Stimulated activated CD8-positive, alpha-beta memory T cell treated with anti-CD3 and anti-CD28 coated beads, Interleukin-4, amount 100 ng/mL, for 1 hour (primary cell): Measurements from ENCODE around the gene GABBR2.

Source experiments
- DNase-seq, 2 donors: peaks; one replicate each; pipeline ENCODE4 v3.0.0-alpha.2; 2020; ENCODE audit warnings: low read depth in 2 of 2, low spot score in 1 of 2

The GABBR2 gene

GRCh38 chr9:98634685-98635336, 73.9 kb downstream of the GABBR2 start:
- DNase-seq, result no peak

DNA sequence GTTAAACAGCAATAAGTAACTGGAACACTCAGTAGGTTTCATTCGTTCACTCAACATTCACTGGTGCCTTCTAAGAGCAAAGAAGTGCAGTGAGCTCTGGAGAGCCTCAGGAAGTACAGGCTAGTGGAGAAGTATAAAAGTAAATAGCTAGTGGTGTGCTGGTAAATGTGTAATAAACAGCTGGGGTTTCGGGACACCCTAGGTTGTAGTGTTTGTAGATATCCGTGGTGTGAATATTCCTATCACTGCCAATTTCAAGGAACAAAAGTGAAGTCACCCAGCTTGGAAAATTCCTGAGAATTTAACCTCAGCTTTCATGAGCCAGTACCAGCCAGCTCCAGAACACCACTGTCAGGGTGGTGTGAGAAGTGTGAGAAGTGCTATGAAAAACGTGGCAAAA, 75.9 kb downstream of the GABBR2 start:
- no peak for DNase-seq

DNA sequence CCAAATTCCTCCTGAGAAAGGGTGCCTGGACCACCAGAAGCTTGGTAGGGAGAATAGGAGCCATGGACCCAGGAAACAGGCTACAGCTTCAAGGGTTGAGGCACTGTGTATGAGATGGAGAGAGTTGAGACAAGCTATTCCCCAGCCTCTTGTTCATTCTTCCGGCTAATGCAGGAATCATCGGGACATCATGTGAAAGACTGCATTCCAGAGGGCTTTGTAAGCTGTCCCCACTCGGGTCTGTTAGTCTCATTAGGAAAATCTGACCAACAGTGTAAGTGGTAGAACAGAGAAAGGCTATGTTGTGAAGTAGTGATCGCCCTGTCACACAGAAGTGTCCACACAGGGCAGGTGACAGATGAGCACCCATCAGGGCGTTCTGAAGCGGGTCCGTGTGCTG, 81.4 kb downstream of the GABBR2 start:
- no peak for DNase-seq

- no peak for DNase-seq
Observed at GRCh38 chr9:98625728-98626127, 83.0 kb downstream of the GABBR2 start.

DNA sequence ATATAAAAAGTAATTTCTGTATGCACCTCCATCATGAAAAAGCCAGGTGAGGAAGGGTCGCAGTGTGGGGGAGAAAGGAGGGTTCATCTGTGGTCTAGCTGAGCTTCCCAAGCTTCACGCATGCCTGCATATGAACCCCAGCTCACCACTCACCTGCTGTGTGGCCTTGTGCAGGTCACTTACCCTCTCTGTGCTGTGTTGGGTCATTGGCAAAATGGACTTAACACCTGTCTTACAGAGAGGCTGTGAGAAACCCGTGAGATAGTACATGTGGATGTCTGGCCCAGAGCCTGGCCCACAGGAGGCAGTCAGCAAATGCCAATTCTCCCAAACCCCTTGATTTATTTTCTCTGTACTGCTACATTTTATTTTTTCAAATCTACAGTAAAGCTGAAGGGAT, 88.9 kb downstream of the GABBR2 start:
- DNase-seq, result no peak

DNA sequence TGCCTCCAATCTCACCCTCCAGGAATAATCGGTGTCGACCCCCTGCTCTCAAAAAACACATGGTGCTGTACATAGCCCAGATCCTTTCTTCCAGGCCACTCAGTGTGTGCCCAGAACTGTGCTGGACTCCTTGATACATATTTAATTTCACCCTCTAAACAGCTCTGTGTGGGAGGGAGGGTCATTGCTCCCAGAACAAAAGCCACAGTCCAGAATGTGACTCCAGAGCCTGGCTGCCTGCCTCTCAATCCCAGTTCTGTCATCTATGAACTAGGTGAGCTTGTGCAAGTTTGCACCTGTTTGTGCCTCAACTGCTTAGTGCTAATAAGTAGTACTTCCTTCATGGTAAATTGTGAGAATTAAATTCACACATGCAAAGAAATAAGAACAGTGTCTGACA, 93.1 kb downstream of the GABBR2 start:
- DNase-seq, result no peak

- no peak for DNase-seq
Observed at GRCh38 chr9:98614941-98615340, 93.8 kb downstream of the GABBR2 start.

DNA sequence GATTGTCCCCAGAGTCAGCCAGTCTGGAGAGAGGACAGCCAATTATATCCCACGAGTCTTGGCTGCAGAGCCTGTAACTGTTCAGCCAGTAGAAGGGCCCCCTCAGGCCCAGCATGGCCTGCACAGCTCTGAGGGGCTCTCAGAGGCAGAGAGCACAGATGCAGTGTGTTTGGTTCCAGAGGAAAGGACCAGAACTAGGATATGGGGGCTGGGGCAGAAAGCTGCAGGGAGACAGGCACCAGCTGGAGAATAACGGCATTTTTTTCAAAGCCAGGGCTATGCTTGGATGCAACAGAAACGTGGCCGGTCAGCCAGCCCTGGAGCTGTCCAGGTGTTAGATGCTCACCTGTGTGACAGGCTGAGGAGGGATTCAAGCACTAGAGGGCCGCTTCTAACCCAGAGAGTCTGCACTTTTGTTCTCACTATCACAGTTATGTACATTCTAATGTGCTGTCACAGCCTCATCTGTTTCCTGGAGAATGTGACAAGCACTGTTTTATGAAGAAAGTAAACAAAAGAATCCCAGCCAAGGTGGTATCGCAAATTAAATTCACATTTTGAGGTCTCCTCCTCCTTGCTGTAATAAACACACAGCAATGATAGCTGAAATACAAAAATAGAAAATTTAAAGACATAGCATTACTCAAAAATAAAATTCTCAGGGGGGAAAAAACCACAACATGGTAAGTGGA, 96.5 kb downstream of the GABBR2 start:
- no peak for DNase-seq

DNA sequence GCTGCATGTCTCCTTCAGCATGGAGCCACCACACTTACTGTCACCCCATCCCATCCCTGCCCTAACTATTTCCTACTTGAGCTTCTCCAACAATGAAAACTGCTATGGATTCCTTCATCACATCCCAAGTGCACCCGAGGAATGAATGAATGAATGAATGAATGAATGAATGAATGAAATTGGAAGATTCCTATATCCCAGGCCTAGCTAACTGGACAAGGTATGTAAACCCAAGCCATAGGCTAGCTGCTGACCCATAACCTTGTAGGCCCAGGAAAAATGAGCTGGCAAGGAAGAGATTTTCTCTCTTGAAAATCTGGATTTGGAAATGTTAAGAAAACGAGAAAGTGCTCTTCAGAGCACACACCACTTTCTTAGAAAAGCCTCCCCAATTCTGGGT, 97.4 kb downstream of the GABBR2 start:
- no peak for DNase-seq

DNA sequence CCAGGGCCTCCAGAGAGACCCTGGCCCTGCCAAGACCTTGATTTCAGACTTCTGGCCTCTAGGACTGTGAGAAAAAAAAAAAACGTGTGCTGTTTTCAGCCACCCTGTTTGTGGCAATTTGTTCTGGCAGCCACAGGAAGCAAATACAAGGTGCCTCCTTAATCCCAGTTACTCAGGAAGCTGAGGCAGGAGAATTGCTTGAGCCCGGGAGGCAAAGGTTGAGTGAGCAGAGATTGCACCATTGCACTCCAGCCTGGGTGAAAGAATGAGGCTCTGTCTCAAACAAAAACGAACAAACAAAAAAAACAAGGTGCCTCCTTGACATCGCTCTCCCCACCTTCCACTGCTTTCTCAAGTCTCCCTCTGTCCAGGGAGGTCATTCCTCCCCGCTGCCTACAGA, 98.0 kb downstream of the GABBR2 start:
- no peak for DNase-seq

DNA sequence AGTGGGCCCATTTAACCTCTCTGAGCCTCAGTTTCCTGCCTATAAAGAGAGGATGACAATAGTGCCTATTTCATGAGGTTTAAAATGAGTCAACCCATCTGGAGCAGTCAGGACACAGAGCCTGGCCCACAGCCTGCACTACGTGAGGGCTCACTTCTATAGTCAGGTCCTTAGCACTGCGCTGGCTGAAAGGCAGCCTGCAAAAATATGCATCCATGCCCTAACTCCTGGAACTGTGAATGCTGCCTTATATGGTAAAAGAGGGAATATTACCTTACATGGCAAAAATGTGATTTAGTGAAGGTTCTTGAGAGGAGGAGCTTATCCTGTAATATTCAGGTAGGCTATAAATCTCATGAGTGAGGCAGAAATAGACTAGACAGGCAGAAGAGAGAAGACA, 98.5 kb downstream of the GABBR2 start:
- no peak for DNase-seq

- no peak for DNase-seq
Observed at GRCh38 chr9:98609646-98610045, 99.1 kb downstream of the GABBR2 start.

DNA sequence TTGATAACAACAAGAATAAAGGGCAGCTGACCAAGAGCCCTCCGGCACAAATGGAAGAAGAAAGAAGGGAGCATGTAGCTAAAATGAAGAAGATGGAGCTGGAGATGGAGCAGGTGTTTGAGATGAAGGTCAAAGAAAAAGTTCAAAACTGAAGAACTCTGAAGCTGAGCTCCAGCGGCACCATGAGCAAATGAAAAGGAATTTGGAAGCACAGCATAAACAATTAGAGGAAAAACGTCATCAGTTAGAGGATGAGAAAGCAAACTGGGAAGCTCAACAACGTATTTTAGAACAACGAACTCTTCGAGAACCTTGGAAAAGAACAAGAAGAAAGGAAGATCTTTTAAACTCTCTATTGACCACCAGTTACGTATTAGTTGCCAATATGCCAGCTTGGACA, 100.9 kb downstream of the GABBR2 start:
- DNase-seq, result no peak

DNA sequence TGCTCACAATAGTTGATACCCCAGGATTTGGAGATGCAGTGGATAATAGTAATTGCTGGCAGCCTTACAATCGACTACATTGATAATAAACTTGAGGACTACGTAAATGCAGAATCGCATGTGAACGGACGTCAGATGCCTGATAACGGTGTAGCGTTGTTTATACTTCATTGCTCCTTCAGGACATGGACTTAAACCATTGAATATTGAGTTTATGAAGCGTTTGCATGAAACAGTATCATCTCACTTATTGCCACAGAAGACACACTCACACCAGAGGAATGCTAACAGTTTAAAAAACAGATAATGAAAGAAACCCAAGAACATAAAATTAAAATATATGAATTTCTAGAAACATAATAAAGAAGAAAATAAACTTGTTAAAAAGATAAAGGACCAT, 101.6 kb downstream of the GABBR2 start:
- no peak for DNase-seq

DNA sequence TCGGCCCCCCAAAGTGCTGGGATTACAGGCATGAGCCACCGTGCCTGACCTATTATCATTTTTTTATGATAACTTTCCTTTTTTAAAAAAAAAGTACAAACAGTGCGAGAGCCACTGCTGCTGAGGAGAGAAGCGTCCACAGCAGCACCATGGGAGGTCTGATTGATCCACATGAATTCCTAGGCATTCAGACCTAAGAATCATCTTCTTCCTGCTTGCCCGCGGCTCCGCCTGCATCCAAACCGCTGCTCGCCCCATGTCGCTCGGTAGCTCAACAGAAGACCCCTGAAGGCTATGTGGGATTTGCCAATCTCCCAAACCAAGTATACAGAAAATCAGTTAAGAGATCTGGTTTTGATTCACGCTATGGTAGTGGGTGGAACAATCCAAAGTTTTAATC, 102.0 kb downstream of the GABBR2 start:
- DNase-seq, result no peak

DNA sequence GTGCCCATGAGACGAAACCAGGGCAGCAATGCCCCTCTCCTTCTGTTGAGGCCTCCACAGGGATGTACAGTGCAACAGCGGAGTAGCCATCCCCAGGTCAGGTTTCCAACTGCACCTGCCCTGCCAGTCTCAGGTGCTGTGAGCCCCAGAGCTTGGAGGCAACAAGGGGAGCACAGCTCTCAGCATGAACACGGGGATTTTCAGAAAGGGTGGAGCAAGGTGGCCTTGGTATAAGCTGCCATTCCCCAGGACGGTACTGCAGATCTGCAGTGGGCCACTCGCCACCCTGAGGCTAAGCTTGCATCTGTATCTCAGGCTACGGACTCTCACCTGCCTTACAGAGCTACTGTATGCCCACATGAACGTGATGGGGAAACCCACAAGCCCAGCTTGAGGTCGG, 103.6 kb downstream of the GABBR2 start:
- DNase-seq, result no peak

GRCh38 chr9:98603821-98604383, 104.8 kb downstream of the GABBR2 start:
- no peak for DNase-seq

DNA sequence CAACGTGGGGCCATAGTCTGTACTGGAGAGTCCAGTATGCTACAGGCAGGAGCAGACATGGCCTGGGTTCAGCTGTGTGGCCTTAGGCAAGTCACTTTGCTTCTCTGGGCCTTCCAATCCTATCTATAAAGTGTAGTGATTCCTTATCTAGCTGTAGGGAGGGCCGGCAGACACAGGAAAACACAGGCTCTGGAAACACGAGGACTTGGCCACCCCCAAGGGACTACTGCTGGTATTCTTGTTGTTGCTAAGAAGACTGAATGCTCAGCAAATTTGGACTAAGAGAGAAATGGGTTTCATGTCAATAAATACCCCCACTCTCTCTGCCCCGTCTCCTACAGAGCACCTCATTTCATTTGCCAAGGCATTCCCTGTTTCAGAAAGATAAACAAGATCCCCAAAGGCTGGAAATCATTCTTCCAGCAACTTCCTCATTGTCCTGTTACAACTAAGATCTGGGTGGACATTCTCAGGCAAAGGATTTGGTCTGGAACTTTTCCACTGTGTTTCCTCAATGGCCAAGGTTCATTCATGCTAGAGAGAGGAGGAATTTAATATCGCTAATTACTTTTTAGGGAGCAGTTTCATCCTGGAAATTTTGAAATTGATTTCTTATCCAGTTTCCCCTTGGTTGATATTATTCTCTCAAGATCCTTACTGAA, 105.8 kb downstream of the GABBR2 start:
- no peak for DNase-seq

DNA sequence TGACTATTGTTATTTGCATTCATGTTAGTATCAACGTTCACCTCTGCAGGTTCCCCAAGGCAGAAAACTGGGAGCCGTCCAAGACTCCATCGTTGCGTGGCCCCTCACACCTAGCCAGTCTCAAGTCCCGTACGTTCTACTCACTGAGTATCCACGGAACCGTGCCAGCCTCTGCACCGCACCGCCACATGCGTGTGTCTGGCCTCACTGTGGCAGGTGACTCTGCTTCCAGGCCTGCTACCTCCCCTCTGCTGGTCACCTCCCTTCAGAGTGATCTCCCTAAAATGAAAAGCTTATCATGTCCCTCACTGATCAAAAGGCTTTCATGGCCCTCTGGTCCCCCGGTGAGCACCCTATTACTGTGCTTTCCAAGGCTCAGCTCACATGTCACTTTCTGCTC, 108.1 kb downstream of the GABBR2 start:
- no peak for DNase-seq

GRCh38 chr9:98599566-98600216, 109.0 kb downstream of the GABBR2 start:
- no peak for DNase-seq

DNA sequence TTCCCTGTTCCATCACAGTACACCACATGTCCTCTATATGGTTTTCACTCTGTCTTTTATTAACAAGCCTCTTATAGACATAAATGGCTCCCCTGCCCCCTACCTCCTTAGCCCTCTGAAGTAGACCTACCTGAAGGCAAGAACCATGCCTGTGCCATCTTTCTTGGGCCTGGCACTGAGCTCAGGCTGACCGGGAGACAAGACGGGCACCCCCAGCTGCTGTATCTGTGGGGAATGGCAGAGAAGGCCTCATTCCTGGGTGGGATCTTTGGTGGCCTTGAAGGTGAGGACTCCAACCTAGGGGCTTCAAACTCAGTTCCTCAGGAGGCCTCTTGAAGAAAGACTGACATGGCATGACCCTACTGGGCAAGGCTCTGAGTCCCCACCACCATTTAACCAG, 109.9 kb downstream of the GABBR2 start:
- no peak for DNase-seq

DNA sequence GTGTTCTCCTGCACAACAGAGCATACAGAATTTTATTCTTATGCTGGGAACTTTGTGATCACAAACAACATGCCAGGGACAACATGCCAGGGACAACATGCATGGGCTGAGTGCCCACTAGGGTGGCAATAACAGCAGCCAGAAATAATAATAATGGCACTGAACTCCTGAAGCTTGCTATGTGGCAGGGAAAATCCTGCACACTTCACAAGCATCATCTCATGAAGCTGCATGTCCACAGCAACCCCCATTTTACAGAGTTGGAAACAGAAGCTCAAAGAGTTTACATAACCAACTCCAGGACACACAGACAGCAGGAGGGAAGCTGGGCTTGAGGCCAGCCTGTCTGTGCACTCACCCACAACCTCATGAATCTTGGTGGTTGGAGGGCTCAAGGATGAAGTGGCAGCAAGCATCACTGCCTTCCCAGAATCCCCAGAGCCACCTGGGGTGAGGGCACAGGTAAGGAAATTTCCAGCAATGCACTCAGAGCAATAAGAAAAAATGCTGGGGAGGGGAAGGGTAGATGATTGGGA, 111.4 kb downstream of the GABBR2 start:
- DNase-seq, result no peak
